CD14-positive monocyte (primary cell): ENCODE results near the gene CEACAM4. TPM values are rescaled to one million over a fixed set of nuclear protein-coding genes. Genes with fewer than 3 reads are reported as not detected.

Source experiments
- DNase-seq, 3 donors: peaks; one replicate each; pipeline ENCODE4 v3.0.0-alpha.2; 2011 to 2022
- H2AFZ ChIP-seq: 2 replicates; pipeline ENCODE4 v1.6.0; 2012; ENCODE audit warnings: mild to moderate bottlenecking, low read depth, low read length, inconsistent platforms; ENCODE audit not compliant: insufficient read depth, poor library complexity, severe bottlenecking
- H3K27ac ChIP-seq, 2 donors: 1 replicate in 1 of 2; 2 replicates in 1 of 2; pipeline ENCODE4 v1.5.1; 2012 to 2013; ENCODE audit warnings: low read length in 2 of 2, control low read depth in 1 of 2, inconsistent platforms in 1 of 2, low read depth in 1 of 2, mild to moderate bottlenecking in 1 of 2
- H3K27me3 ChIP-seq, 2 donors: one replicate each; pipeline versions ENCODE4 v1.6.0 to v1.6.1; 2011 to 2013; ENCODE audit warnings: low read length in 2 of 2; ENCODE audit not compliant: control insufficient read depth in 2 of 2, insufficient read depth in 2 of 2
- H3K36me3 ChIP-seq, 2 donors: replicated peaks in 1 of 2; 1 replicate in 1 of 2; 2 replicates in 1 of 2; pipeline versions ENCODE4 v1.5.1 to v1.6.1; 2012 to 2013; ENCODE audit warnings: low read length in 2 of 2, control low read depth in 1 of 2, inconsistent platforms in 1 of 2, mild to moderate bottlenecking in 1 of 2; ENCODE audit not compliant: insufficient read depth in 2 of 2, control insufficient read depth in 1 of 2
- H3K4me1 ChIP-seq, 2 donors: 1 replicate in 1 of 2; 2 replicates in 1 of 2; pipeline versions ENCODE4 v1.5.1 to v1.6.1; 2012 to 2013; ENCODE audit warnings: low read length in 2 of 2, control low read depth in 1 of 2, inconsistent platforms in 1 of 2, mild to moderate bottlenecking in 1 of 2, moderate library complexity in 1 of 2; ENCODE audit not compliant: insufficient read depth in 2 of 2, control insufficient read depth in 1 of 2
- H3K4me2 ChIP-seq: replicated peaks from 2 replicates; pipeline ENCODE3; 2012; ENCODE audit warnings: low read length, moderate library complexity, mild to moderate bottlenecking; ENCODE audit not compliant: poor library complexity, severe bottlenecking; ENCODE audit errors: extremely low read depth
- H3K4me3 ChIP-seq, 3 experiments: fragments of 200-600 bp in 1 of 3; sonication (generic) in 1 of 3; replicated peaks in 1 of 3; 1 replicate in 2 of 3; 2 replicates in 1 of 3; pipeline ENCODE4 v1.5.1; 2011 to 2013; ENCODE audit warnings: low read length in 3 of 3, mild to moderate bottlenecking in 3 of 3, control low read depth in 2 of 3, low read depth in 2 of 3, inconsistent platforms in 1 of 3, moderate library complexity in 1 of 3
- H3K79me2 ChIP-seq: 2 replicates; pipeline ENCODE4 v1.6.0; 2012; ENCODE audit warnings: mild to moderate bottlenecking, control low read depth, inconsistent platforms, low read length, moderate library complexity; ENCODE audit not compliant: insufficient read depth
- H3K9ac ChIP-seq: 2 replicates; pipeline ENCODE4 v1.6.0; 2017; ENCODE audit warnings: low read length, mild to moderate bottlenecking; ENCODE audit not compliant: insufficient read depth, poor library complexity, severe bottlenecking
- H3K9me3 ChIP-seq, 2 donors: replicated peaks in 1 of 2; 1 replicate in 1 of 2; 2 replicates in 1 of 2; pipeline versions ENCODE4 v1.5.1 to v1.6.1; 2012 to 2013; ENCODE audit warnings: low read length in 2 of 2, control low read depth in 1 of 2; ENCODE audit not compliant: control insufficient read depth in 1 of 2, insufficient read depth in 1 of 2
- H4K20me1 ChIP-seq: 2 replicates; pipeline ENCODE4 v1.6.0; 2012; ENCODE audit warnings: mild to moderate bottlenecking, low read length, control low read depth, moderate library complexity; ENCODE audit not compliant: insufficient read depth
- H3K27ac Mint-ChIP-seq, 7 donors: one replicate each; pipeline ENCODE4 v1.8.0; 2020; ENCODE audit warnings: mild to moderate bottlenecking in 7 of 7, mixed read lengths in 7 of 7, moderate library complexity in 6 of 7, inconsistent platforms in 2 of 7
- H3K27me3 Mint-ChIP-seq, 3 donors: one replicate each; pipeline ENCODE4 v1.8.0; 2021 to 2022; ENCODE audit warnings: low read depth in 3 of 3, mild to moderate bottlenecking in 3 of 3, mixed read lengths in 3 of 3, moderate library complexity in 3 of 3, inconsistent platforms in 1 of 3
- H3K36me3 Mint-ChIP-seq, 2 donors: one replicate each; pipeline ENCODE4 v1.8.0; 2020; ENCODE audit warnings: mixed read lengths in 2 of 2, inconsistent platforms in 1 of 2, mild to moderate bottlenecking in 1 of 2
- H3K4me1 Mint-ChIP-seq: one replicate; pipeline ENCODE4 v1.8.0; 2020; ENCODE audit warnings: mild to moderate bottlenecking, mixed read lengths
- H3K4me3 Mint-ChIP-seq, 2 donors: one replicate each; pipeline ENCODE4 v1.8.0; 2020; ENCODE audit warnings: mild to moderate bottlenecking in 2 of 2, mixed read lengths in 2 of 2, moderate library complexity in 1 of 2
- H3K9me3 Mint-ChIP-seq, 7 donors: one replicate each; pipeline ENCODE4 v1.8.0; 2020 to 2022; ENCODE audit warnings: mixed read lengths in 7 of 7, mild to moderate bottlenecking in 6 of 7, moderate library complexity in 6 of 7, inconsistent platforms in 2 of 7
- CTCF ChIP-seq: fragments of 200-600 bp; IDR thresholded peaks from one replicate; pipeline ENCODE4 v1.8.0; 2022; ENCODE audit warnings: antibody characterized with exemption, mild to moderate bottlenecking
- WGBS: methylation state at CpG from one replicate; pipeline ENCODE4 v1.1.5; 2013; ENCODE audit warnings: missing lambda C conversion rate; ENCODE audit not compliant: insufficient coverage; 5-methylcytosine and 5-hydroxymethylcytosine counted together
- intact Hi-C, 2 donors: fragments of 100-400 bp; cut with micrococcal nuclease; formaldehyde crosslinking; loops; one replicate each; pipeline versions ENCODE4 v1.15.0 to v1.15.1; 2023
- polyA plus RNA-seq, 3 donors: library from polyadenylated mRNA; depleted of rRNA in 1 of 3; unstranded in 2 of 3; stranded (reverse) in 1 of 3; fragments of 300-500 nt in 2 of 3; fragments of >200 nt in 1 of 3; fragmentation: Illumina TruSeq in 2 of 3; gene quantifications; 1 replicate in 2 of 3; 2 replicates in 1 of 3; pipeline ENCODE4 v1.2.3, GENCODE V29; 2012 to 2021

The CEACAM4 gene
- polyA plus RNA-seq, 3 donors = 23.1 to 40.7 (median 27.5) TPM

- Histone ChIP-seq H3K79me2 (no peaks in the 10 kb centered on the region), H3K4me2 (no peak overlapping the region), H3K9me3 (no peaks in the 10 kb centered on the region), H3K4me3 (no peak overlapping the region), H3K4me1 (no peaks in the 10 kb centered on the region), H3K27ac (no peak overlapping the region), H3K36me3 (no peaks in the 10 kb centered on the region), H4K20me1 (no peaks in the 10 kb centered on the region), H2AFZ (no peak overlapping the region), H3K9ac (no peak overlapping the region), H3K27me3 (peaks cover 24 to 44% of the 10 kb centered on the region in 2 donors)
- TF ChIP-seq CTCF = no peak
- H3K27ac Mint-ChIP-seq = peak overlapping the region in 1 of 7 donors; percentile 13
- peaks cover 3 to 18% (median 9%) of the 10 kb centered on the region in 7 donors for H3K9me3 Mint-ChIP-seq
- no peak for DNase-seq
- intact Hi-C loops = no loop called here
- no peaks in the 10 kb centered on the region for H3K36me3 Mint-ChIP-seq
- peaks cover 21 to 50% (median 34%) of the 10 kb centered on the region in 3 donors for H3K27me3 Mint-ChIP-seq
- 72% methylated on average over 4 of the region's 5 CpGs for WGBS
- no peak overlapping the region for H3K4me3 Mint-ChIP-seq
- H3K4me1 Mint-ChIP-seq = peaks cover 4% of the 10 kb centered on the region
Observed at GRCh38 chr19:41652250-41652649, 25.4 kb upstream of the CEACAM4 start.

GRCh38 chr19:41649827-41650226 is 23.0 kb upstream of the CEACAM4 start:
- no peak overlapping the region for H3K4me2 ChIP-seq

More at GRCh38 chr19:41649827-41650226, 23.0 kb upstream of the CEACAM4 start:
- H3K27ac ChIP-seq = no peak overlapping the region
- peaks cover 0 to 3% of the 10 kb centered on the region in 2 donors for H3K4me1 ChIP-seq
- Mint-ChIP-seq H3K4me3 (peak overlapping the region in 1 of 2 donors; percentile 22), H3K9me3 (peaks cover 3 to 14% (median 9%) of the 10 kb centered on the region in 7 donors), H3K27ac (no peak overlapping the region), H3K4me1 (peaks cover 4% of the 10 kb centered on the region), H3K36me3 (no peaks in the 10 kb centered on the region), H3K27me3 (peaks cover 16 to 30% (median 25%) of the 10 kb centered on the region in 3 donors)
- intact Hi-C loops = no loop called here
- WGBS = no CpG with 5 or more reads among the region's 3 CpGs
- H2AFZ ChIP-seq = no peak overlapping the region
- H3K79me2 ChIP-seq = no peaks in the 10 kb centered on the region
- no peaks in the 10 kb centered on the region for H3K9me3 ChIP-seq
- H3K4me3 ChIP-seq = no peak overlapping the region
- no peak for TF ChIP-seq CTCF
- H3K36me3 ChIP-seq = no peaks in the 10 kb centered on the region
- H3K27me3 ChIP-seq = peaks cover 19 to 36% of the 10 kb centered on the region in 2 donors
- no peaks in the 10 kb centered on the region for H4K20me1 ChIP-seq
- no peak overlapping the region for H3K9ac ChIP-seq
- DNase-seq = no peak
